Subcutaneous abdominal adipose tissue (tissue), 5 donors: ENCODE data around the gene PAX5.
"Not testable (repeated sequence)": the region's sequence is repeated elsewhere in the genome, so short reads cannot be mapped to it uniquely, and the experiment has no call there.

Experiments used
- H3K27ac ChIP-seq: one replicate; pipeline ENCODE4 v1.7.0; 2013; ENCODE audit warnings: low read depth, mild to moderate bottlenecking, inconsistent platforms, low read length, moderate library complexity
- H3K27me3 ChIP-seq, 5 donors: one replicate each; pipeline ENCODE4 v1.7.0; 2013; ENCODE audit warnings: low read length in 5 of 5, inconsistent platforms in 1 of 5; ENCODE audit not compliant: control insufficient read depth in 5 of 5, insufficient read depth in 4 of 5
- H3K36me3 ChIP-seq, 5 donors: one replicate each; pipeline ENCODE4 v1.7.0; 2013; ENCODE audit warnings: low read length in 5 of 5; ENCODE audit not compliant: control insufficient read depth in 5 of 5, insufficient read depth in 5 of 5
- H3K4me1 ChIP-seq, 5 donors: one replicate each; pipeline ENCODE4 v1.7.0; 2013; ENCODE audit warnings: low read length in 5 of 5, mild to moderate bottlenecking in 3 of 5, moderate library complexity in 1 of 5; ENCODE audit not compliant: control insufficient read depth in 5 of 5, insufficient read depth in 5 of 5
- H3K4me3 ChIP-seq, 5 donors: one replicate each; pipeline ENCODE4 v1.7.0; 2013; ENCODE audit warnings: low read length in 5 of 5, low read depth in 1 of 5
- H3K9ac ChIP-seq, 5 donors: one replicate each; pipeline ENCODE4 v1.7.0; 2013; ENCODE audit warnings: low read length in 5 of 5, mild to moderate bottlenecking in 4 of 5, moderate library complexity in 3 of 5
- H3K9me3 ChIP-seq, 5 donors: one replicate each; pipeline ENCODE4 v1.7.0; 2013; ENCODE audit warnings: low read length in 5 of 5; ENCODE audit not compliant: control insufficient read depth in 5 of 5
- donor health status: healthy.
- donor health status: healthy.
- donor health status: healthy.
- donor health status: healthy.
- donor health status: healthy.

The PAX5 gene

DNA sequence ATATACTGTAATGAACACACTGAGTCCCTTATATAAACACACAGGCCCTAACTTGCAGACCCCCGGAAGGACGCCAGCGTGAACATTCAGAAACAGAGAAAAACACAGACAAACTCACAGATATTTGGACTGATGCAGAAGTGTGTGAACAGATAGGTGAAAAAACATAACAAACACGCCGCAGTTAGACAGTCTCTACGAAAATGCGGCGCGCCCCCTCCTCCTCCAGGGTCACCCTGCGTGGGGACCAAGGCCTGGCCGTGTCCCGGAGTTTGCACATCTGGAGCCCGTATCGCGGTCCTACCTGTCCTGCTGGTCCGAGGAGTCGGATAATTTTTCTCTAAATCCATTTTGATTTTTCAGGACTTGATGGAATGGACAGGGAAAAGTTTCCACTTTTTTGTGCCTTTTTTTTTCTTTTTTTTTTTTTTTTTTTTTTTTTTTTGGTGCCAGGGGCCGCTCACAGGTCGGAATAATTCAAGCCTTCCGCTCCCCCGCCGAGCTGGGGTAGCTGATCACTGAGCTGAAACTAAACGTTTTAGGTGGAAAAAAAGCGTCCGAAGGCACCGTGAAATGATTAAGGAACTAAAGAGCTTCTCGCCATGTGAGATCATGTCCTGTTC, at the start of gene PAX5:
Gene PAX5 (minus strand): TSS at position 587 of the 623 bp plus-strand sequence. CDS start 237 bp downstream, at position 350.
- peaks cover 87 to 97% (median 92%) of the 10 kb centered on the region in 5 donors for H3K27me3 ChIP-seq
- peak within 1 kb of the TSS in 4 of 5 donors; percentile 11 to 47 (median 38) for H3K4me3 ChIP-seq
- H3K4me1 ChIP-seq, result peaks cover 0 to 61% (median 53%) of the 10 kb centered on the region in 5 donors

DNA sequence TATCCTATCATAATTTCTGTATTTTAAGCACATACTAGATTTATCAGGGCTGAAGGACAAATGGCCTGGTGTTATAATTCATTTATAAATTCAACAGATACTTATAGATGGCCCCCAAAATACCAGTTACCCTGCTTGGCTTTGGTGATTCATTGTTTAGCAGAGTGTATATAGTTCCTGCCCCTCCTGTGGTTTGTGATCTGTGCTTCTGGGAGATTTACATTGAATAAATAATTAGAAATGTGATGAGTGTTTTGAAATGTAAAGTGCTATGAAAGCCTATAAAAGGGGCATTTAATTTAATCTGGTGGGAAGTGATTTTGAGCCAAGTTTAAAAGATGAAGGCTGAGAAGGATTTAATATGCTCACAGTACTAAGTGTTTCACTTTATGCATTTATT, 49.6 kb upstream of the PAX5 start:
- Histone ChIP-seq H3K4me1 (peaks cover 2 to 17% (median 8%) of the 10 kb centered on the region in 5 donors), H3K27me3 (no peaks in the 10 kb centered on the region), H3K36me3 (peaks cover 10 to 19% (median 14%) of the 10 kb centered on the region in 5 donors), H3K9me3 (no peaks in the 10 kb centered on the region), H3K9ac (no peak overlapping the region), H3K4me3 (no peak overlapping the region), H3K27ac (no peak overlapping the region)

More for the DNA sequence above, at the start of gene PAX5:
- Histone ChIP-seq H3K27ac (no peak within 1 kb of the TSS), H3K36me3 (no peaks in the 10 kb centered on the region), H3K9ac (no peak within 1 kb of the TSS), H3K9me3 (no peaks in the 10 kb centered on the region)

DNA sequence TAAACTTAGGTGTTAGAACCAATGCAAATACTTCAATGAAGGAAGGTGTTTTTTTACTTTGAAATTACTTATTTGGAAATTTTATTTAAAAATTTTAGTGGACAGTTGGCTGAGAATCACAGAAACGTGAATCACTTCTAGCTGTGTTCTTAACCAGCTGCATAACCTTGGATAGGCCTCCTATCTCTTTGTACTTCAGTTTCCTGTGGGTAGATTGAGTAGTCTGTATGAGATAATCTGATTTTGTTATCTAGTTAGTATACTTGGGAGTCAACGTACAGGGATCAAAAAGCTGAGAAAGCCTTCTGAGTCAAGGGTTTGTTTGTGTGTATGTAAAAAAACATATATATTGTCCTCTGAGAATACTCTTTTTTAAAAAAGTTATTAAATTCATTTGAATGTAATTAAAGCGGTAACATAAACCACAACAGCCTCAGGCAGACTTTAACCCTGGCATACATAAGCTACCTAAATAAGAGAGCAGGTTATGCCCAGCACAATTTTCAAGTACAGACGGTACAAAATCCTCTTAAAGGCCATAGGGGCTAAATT, 48.2 kb upstream of the PAX5 start:
- H3K27me3 ChIP-seq, result no peaks in the 10 kb centered on the region
- no peaks in the 10 kb centered on the region for H3K9me3 ChIP-seq
- H3K27ac ChIP-seq, result no peak overlapping the region
- no peak overlapping the region for H3K4me3 ChIP-seq
- peaks cover 2 to 17% (median 8%) of the 10 kb centered on the region in 5 donors for H3K4me1 ChIP-seq
- H3K9ac ChIP-seq, result no peak overlapping the region
- peaks cover 7 to 10% (median 9%) of the 10 kb centered on the region in 5 donors for H3K36me3 ChIP-seq

DNA sequence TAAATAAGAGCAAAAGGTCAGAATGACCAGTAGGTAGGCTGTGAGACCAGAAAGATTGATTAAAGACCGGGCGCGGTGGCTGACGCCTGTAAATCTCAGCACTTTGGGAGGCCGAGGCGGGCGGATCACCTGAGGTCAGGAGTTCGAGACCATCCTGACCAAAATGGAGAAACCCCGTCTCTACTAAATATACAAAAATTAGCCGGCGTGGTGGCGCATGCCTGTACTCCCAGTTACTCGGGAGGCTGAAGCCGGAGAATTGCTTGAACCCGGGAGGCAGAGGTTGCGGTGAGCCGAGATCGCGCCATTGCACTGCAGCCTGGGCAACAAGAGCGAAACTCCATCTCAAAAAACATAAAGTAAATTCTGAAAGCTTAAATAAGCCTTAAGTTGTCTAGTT, 47.4 kb upstream of the PAX5 start:
- H3K9ac ChIP-seq, H3K27me3 ChIP-seq, H3K4me3 ChIP-seq, H3K36me3 ChIP-seq, H3K9me3 ChIP-seq, H3K27ac ChIP-seq: not testable (repeated sequence)
- peaks cover 2 to 17% (median 8%) of the 10 kb centered on the region in 5 donors for H3K4me1 ChIP-seq

DNA sequence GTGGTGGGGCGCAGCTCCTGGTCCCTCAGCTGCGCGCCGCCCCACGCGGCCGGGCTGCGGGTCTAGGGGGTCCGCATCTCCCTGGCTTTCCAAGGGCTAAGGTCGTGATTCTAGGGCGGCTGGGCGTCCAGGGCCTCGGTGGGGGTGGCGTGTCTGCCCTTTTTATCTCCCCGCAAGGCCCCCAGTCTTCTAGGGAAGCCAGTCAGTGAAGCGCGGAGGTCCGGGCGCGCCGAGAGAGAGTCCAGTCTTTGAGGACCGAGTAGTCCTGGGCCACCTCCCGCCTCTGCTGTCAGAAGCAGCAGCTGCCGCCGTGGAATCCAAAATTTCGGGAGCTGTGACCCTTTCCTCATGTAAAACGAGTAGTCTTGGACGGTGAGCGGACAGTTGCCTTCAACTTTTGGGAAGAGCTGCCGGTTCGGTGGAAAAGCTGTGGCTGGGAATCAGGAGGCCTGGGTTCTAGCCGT, 46.1 kb upstream of the PAX5 start:
- H3K9me3 ChIP-seq, H3K36me3 ChIP-seq, H3K27me3 ChIP-seq: not testable (repeated sequence)
- peak overlapping the region; percentile 90 for H3K27ac ChIP-seq
- peaks cover 2 to 17% (median 8%) of the 10 kb centered on the region in 5 donors for H3K4me1 ChIP-seq
- peak overlapping the region; percentile 77 to 97 (median 92) for H3K4me3 ChIP-seq
- peak overlapping the region; percentile 1 to 90 (median 85) for H3K9ac ChIP-seq

DNA sequence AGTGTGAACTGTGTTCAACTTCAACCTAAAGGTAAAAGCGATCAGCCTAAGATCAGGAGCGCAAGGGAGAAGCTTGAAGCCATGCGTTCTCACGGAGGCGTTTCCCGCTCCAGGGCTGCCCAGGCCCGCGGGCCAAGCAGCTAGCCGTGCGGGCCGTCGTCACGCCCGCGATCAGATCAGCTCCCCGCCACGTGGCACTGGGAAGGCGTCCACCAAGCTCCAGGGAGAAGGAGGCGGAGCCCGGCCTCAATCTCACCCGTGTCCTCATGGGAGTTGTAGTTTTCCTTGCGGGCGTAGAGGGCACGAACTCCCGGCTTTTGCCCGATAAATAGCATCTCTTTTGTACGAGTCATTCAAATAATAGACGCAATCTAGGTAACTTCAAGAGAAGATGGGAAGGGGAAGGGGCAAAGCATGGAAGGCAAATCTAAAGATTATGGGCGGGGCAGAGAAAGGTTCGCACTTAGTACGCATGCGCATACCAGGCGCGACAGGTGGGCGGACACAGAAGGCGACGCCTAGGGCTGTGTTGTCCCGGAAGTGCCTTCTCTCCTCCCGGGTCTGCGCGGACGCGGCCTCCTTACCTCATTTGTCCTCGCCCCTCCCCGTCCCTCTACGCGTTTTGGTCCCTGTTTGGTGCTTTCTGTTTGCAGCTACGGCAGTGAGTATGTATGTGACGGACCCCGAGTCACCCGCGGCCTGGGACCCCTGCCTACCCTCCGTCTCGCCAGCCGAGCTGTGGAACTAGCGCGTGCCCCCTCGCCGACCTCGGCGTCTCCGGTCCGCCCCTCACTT, 45.5 kb upstream of the PAX5 start:
- Histone ChIP-seq H3K27ac (peak overlapping the region; percentile 90), H3K4me3 (peak overlapping the region; percentile 89 to 97 (median 92)), H3K36me3 (no peaks in the 10 kb centered on the region), H3K4me1 (peaks cover 2 to 17% (median 8%) of the 10 kb centered on the region in 5 donors), H3K9ac (peak overlapping the region; percentile 1 to 90 (median 85)), H3K9me3 (no peaks in the 10 kb centered on the region), H3K27me3 (peaks cover 0 to 4% (median 0%) of the 10 kb centered on the region in 5 donors)

DNA sequence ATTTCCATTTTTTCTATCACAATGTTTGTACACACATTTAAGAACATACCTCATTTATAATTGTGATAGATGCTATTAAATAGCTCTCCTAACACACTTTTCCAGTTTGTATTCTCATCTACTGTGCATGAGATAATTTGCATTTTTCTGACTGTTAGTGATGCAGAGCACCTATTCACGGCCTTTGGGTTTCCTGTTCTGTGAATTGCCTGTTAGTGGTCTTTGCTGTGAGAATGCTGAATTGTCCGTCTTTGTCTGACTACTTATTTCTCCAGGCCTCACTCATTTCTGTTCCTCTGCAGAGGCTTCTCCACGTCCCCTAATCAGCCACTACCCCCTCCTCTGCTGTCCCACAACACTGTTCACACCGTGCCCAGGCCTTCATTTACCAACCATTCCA, 40.7 kb upstream of the PAX5 start:
- not testable (repeated sequence) for H3K27ac ChIP-seq, H3K36me3 ChIP-seq, H3K27me3 ChIP-seq, H3K9ac ChIP-seq, H3K9me3 ChIP-seq, H3K4me3 ChIP-seq, H3K4me1 ChIP-seq

DNA sequence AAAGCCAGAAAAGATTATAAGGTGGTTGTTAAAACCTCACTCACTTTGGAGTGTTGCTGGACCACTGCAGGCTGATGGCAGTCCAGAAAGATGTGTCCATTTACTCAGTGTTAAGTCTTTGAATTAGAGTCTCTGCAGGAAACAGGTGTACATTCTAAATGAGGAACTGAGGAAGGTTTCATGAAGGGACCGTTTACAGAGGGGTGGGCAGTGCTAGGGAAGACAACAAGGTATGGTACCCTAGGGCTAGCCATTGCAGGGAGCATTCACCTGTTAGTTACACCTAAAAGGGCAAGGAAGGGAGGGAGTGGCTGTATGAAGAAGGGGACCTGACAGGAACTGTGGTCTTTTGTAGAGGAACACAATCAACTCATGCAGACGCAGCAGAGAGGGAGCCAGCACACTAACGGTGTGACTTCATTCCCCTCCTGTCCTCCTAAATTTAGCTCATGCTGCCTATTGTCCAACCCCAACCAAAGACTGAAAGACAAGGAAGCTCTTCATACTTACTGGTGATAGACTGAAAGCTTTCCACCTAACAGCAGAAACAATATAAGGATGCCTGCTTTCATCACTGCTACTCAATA, 32.2 kb upstream of the PAX5 start:
- Histone ChIP-seq H3K4me3 (no peak overlapping the region), H3K36me3 (no peaks in the 10 kb centered on the region), H3K9me3 (no peaks in the 10 kb centered on the region), H3K4me1 (no peaks in the 10 kb centered on the region), H3K27ac (no peak overlapping the region), H3K9ac (no peak overlapping the region), H3K27me3 (peaks cover 5 to 12% (median 7%) of the 10 kb centered on the region in 5 donors)

DNA sequence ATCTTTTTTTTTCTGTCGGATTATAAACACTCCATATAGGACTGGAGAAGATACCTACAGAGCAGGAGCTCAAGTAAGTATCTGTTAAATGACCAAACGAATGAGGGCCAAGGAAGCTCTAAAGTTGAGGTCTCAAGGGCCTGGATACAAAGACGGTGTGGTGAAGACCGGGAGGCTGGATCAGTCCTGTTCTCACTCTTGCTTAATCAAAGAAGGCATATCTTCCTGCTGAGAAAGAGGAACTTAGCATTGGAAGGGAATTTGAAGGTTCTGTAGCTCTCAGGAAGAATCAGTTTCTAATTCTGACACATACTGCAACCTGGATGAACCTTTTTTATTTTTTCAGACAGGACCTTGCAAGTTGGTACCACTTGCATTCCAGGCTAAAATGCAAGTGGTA, 28.3 kb upstream of the PAX5 start:
- Histone ChIP-seq H3K27me3 (peaks cover 6 to 20% (median 13%) of the 10 kb centered on the region in 5 donors), H3K9me3 (no peaks in the 10 kb centered on the region), H3K4me1 (no peaks in the 10 kb centered on the region), H3K9ac (no peak overlapping the region), H3K36me3 (no peaks in the 10 kb centered on the region), H3K27ac (no peak overlapping the region), H3K4me3 (no peak overlapping the region)
